Caki2 (cell line): ENCODE results near the gene GRID1. TPM values are rescaled to one million over a fixed set of nuclear protein-coding genes. Genes with fewer than 3 reads are reported as not detected.
"Not testable (repeated sequence)": the region's sequence is repeated elsewhere in the genome, so short reads cannot be mapped to it uniquely, and the experiment has no call there.

Experiments
- DNase-seq: peaks from one replicate; pipeline ENCODE4 v3.0.0-alpha.2; 2015; ENCODE audit warnings: low read depth
- in situ Hi-C: cut with HindIII; loops from 2 replicates; pipeline ENCODE4 v1.10.0; 2016; ENCODE audit warnings: low sequenced_read_pairs, low pct_unique_long_range_greater_than_20kb, mixed read lengths
- total RNA-seq: library from RNA; depleted of rRNA; stranded (reverse); fragments of >200 nt; shearing (Covaris generic); gene quantifications from 2 replicates; pipeline ENCODE4 v1.2.3, GENCODE V29; 2014; ENCODE audit warnings: low replicate concordance

Gene GRID1
- total RNA-seq, 1 experiment from 2014 or later = 2.6 TPM

DNA sequence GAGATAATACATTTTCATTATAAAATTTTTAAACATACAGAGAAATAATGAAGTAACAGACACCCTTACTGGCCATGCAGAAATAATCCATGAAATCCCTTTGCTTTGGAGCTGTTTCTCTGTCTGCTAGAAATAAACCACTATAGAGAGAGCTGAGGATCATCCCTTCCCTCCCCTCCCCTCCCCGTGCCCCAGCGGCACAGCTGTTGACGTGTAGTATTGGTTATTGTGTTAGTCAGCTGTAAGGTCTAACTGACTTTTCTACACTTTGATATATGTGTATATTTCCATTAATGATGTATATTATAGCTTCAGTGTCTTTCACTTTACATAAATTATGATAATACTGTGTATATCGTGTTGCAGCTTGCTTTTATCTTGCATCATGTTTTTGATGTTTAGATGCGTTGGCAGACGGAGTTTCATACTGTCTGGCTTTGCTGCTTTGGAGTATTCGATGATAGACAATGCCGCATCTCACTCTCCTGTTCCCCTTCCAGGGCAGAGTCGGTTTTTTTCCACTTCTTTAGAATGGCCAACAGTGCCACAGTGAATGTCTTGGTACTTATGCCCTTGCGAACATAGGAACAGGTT is 27.4 kb upstream of the GRID1 start:
- in situ Hi-C loops = no loop called here
- no peak for DNase-seq

DNA sequence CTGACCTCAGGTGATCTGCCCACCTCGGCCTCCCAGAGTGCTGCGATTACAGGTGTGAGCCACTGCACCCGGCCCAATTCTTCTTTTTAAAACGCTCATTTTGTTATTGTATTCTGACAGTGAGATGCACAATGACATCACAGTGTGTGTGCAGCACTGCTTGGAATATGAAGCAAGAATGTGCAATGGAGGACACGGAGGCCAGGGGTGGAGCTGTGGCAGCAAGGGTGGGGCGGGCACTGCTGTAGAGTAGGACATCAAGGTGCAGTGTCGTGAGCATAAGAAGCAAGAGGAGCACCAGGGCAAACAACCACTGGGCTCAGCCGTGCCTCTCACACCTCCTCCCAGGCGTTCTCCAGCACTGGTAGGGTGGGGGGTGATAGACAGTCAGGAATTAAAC is 26.8 kb upstream of the GRID1 start:
- no peak for DNase-seq
- in situ Hi-C loops = no loop called here

DNA sequence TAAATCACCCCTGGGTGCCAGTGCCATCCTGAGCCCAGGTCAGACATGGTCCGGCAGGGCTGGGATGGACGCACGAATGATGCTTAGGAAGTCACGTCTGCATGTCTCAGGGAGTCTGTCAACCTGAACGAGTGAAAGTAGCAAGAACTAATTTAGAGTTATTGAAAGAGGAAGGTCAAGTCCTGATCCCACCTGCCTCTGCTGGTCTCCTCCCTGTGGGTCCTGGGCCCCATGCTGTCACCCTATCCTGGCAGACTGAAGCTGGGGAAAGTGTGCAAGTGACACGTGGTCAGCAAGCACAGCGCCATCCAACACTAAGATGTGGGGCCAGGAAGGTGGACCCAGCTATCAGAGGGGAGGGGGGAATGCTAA is 26.1 kb upstream of the GRID1 start:
- in situ Hi-C loops = no loop called here

DNA sequence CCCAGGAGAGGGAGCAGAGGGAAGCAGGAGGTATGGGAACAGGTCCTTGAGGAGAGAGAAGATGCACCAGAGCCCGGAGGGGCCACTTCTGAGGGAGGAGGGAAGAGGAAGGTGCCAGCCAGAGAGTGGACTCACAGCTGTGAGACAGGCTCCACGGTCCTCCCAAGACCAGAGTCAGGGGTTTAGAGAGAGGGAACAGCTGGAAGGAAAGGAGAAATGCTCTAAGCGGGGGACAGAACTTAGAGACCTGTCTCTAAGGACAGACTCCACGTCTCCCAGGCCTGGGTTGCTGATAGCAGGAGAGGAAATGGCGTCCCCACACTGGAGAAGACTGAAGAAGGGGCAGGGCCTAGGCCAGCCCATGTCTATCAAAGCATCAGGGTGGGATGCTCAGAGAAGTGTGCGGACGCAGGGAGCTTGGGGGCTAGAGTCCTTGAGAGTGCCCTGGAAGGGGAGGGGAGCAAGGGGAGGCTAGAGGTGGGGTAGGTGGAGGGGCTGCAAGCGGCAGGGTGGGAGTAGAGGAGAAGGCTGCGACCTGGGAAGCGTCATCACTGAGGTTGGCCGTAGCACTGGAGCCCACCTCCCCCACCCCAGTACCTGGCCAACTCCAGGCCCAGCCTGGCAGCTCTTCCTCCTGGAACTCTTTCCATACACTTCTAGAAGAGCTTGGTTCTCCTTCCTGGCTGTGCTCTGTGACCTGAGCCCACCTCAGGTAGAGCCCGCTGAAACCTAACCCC is 25.6 kb upstream of the GRID1 start:
- in situ Hi-C loops = no loop called here
- no peak for DNase-seq

More for the DNA sequence above, 26.1 kb upstream of the GRID1 start:
- DNase-seq = no peak

DNA sequence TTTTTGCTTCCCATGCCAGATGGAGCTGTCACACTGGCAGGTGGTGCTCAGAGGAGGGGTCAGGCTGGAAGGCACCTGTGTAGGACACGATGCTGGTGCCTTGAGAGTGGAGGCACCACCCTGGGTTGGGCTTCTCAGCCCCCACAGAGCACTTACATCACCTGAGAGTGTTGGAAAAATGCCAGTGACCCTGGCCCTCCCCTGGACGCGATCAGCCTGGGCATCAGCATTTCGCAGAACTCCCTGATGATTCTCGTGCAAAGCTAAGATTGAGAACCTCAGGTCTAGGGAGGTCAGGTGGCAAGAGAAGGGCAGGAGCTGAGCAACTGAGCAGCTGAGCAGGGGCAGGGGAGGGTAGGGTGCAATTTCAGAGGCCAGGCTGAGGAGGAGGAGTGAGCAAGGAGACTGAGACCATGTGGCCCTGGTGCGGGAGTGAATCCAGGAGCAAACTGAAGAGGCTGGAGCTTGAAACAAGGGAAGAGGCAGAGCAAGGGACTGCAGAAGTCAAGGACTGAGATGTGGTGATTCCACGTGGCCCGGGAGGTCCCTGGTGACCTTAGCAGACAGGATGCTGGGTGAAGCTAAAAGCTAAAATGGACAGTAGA is 24.7 kb upstream of the GRID1 start:
- in situ Hi-C loops = no loop called here
- no peak for DNase-seq

DNA sequence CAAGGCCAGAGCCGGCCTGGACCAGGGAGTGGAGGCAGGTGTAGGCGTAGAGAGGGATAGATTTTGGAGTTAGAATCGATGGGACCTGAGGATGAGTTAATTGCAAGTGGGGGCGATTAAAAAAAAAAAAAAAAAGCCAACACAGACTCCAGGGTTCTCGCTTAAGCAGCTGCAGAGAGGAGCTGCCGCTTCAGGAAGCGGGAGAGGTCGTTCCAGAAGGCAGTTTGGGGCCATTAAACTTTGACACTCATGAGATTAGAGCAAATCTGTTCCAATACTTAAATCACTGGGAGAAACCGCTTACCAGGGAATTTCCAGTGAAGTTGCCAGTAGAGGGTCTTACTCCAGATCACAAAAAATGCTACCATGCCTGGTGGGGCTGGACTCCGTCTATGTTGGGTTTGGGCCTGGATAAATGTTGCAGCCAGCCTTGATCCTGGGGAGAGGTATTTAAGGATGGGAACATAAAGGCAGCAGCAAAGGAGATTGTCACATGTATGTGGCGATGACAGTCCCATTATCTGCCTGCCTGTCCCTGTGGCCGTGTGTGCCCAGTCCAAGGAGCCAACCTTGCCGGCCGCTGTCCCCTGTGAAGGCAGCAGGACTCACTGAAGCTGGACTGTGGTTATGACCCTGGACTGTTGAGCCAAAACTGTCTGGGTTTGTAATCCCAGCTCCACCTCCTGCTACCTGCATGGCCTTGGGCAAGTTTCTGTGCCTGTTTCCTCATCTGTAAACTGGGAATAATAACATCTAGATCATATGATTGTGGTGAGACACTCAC is 23.9 kb upstream of the GRID1 start:
- DNase-seq = no peak
- in situ Hi-C loops = no loop called here

DNA sequence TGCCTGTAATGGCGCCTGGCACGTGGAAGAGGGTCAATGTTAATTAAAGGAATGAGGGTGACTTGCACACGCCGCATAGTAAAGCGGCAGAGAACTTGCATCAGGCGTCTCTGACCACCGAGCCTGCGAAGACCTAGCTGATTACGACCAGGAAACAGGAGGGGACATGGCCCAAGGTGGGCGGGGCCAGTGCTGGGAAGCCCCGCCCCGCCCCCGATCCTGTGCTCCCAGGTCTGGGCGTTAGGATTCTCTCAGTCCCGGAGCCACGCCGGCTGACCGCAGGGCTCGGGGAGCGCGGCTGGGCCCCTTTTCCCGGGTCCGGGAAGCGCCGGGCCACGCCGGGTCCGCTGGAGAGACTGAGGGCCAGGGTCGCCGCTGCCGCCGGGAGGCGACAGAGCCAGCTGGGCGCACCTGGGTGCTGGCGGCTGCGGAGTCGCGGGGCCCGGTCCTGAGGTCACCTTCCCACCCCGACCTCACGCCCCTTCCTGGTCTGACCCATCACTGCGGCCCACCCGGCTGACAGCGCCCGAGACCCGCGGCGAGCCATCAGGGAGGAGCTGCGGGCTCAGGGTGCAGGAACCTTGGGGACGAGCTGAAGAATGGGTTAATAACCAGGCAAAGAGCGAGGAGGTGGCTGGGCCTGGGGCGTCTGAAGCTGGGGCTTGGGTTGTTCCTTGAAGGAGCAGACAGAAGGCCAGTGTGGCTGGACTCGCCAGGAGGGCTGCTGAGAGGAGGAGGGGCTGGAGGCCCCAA is 23.0 kb upstream of the GRID1 start:
- in situ Hi-C loops = no loop called here
- DNase-seq = no peak

DNA sequence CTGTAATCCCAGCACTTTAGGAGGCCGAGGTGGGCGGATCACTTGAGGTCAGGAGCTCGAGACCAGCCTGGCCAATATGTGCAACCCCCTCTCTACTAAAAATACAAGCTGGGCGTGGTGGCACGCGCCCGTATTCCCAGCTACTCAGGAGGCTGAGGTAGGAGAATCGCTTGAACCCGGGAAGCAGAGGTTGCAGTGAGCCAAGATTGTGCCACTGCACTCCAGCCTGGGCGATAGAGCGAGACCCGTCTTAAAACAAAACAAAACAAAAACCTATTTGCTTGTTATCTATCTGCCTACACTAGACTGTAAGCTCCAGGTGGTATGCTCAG is 22.5 kb upstream of the GRID1 start:
- in situ Hi-C loops, DNase-seq: not testable (repeated sequence)

DNA sequence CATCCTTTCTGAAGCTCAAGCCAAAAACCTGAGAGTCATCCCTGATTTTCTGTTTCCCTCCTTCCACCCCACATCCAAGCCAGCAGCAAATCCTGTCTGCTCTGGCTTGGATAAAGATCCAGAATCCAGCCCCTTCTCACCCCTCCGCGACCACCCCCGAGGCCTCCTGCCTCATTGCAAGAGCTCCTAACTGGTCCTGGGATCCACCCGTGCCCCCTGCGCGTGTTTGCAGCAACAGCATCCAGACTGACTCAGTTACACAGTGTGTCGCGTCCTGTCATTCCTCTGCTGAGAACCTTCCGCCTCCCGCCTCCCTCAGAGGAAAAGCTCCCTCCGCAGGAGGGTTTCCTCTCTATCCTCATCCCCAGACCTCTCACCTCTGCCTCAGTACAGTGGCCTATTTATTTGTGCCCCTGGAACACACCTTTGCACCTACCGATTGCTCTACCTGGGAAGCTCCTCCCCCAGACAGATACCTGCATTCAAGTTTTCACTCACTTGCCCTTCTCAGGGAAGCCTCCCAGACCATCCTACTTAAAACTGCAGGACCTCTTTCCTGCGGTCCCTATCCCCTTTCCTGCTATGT is 21.6 kb upstream of the GRID1 start:
- DNase-seq = no peak
- in situ Hi-C loops = no loop called here

DNA sequence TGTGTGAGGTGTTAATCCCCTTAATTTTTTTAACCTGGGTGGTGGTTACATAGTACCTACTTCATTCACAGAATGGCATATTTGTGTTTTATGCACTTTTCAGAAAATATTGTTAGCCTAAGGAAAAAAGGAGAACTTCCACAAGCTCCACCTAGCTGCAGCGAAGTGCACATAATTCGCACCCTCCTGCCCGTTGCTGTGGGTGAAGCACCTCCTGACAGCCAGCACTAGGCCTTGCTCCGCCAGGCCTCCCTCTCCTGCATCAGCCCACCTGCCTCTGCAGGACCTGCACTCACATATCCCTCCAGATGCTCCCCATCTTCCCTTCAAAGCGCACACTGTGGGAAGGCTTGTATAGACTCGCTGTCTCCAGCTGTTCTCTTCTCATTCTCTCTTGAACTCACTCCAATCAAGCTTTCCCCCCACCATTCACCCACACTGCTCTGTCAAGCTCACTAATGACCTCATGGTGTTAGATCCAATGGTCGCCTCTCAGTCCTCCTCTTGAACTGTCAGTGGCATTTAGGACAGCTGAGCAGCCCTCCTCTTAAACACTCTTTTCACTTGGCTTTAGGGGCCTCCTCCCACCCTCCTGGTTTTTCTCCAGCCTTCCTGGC is 20.7 kb upstream of the GRID1 start:
- no peak for DNase-seq
- in situ Hi-C loops = no loop called here

DNA sequence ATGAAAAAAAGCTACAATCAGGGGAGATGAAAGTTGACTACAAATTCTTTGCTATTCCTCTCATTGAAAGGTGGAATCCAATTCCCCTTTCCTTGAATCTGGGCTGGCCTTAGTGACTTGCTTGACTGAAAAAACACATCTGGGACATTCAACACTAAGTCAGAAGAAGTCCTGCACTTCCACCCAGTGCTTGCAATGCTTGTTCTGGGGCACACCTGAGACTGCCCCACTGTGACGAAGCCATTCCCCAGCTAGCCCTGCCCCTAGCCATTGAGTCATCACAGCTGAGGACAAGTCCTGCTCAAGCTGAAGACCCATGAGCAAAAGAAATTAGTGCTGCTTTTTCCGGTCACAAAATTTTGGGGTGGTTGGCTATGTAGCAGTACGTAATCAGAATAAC is 19.2 kb upstream of the GRID1 start:
- in situ Hi-C loops = no loop called here
- no peak for DNase-seq

DNA sequence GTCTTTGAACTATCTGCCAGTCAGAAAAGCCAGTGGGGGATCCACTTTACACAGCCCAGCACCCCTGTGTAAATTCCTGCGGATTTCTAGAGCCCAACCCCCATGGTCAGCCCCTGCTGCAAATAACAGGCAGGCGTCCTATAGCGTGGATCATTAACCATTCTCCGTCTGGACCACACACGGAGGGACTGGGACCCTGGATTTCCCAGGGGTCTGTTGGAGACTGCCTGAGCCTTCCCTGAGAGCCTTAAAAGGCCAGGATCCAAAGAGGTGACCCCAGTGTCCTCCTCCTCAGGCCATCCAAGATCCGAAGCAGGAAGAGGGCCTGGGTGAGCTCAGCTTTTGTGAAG is 11.2 kb upstream of the GRID1 start:
- DNase-seq = no peak
- in situ Hi-C loops = no loop called here

DNA sequence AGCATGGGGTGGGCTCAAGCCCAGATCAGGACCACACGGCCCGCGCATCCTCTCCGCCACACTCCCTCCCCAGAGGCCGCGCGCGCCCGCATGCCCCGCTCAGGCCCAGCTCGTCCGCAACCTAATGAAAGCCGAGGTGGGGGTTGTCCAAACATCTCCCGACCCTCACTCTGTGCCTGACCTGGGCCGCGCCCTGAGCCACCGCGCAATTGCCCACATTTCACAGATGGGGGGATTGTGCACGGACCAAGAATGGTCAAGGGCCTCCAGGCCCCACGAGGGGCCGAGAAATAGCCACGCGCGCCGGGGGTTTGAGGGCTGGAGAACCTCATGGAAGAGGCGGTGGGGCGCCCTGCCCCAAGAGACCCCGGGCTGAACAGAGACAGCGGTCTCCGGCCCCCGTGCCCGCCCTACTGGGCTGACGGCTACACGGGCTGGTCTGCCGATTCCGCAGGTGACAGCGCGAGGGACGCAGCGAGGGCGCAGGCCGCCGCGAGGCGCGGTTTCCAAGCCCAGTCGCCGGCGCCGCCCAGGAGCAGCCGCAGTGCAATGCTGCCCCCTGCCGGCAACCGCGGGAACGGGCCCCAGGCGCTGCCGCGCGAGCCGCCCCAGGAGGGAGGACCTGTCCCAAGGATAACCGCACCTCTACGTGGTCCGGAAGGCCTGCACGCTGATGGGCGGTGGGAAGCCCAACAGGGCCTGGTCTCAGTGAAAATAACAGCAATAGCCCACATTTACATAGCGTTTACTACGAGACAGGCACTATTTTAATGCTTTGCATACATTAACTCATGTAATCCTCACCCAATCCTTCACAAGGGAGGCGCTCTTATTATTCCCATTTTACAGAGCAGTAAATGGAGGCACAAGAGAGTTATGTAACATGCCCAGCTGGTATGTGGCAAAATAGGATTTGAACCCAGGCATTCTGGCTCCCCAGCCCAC is 10.5 kb upstream of the GRID1 start:
- in situ Hi-C loops = no loop called here
- peak; percentile 71 for DNase-seq

DNA sequence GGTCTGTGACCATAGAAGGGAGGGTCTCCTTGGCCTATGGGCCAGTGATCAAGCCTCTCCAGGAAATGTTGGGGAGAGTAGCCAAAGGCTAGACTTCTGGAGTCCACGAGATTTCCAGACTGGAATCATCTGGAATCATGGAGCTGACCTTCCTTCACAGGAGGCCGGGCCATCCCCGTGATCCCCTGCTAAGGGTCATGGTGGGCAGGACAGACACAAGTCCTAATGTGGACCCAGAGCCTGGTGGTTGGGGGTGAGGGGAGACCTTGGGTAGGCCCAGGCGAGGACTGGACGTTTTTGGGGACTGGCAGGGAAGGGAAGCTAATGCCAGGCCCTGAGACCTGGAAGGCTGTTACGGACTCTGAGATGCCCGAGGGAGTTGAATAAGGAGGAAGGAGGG is 9.8 kb upstream of the GRID1 start:
- no peak for DNase-seq
- in situ Hi-C loops = no loop called here

DNA sequence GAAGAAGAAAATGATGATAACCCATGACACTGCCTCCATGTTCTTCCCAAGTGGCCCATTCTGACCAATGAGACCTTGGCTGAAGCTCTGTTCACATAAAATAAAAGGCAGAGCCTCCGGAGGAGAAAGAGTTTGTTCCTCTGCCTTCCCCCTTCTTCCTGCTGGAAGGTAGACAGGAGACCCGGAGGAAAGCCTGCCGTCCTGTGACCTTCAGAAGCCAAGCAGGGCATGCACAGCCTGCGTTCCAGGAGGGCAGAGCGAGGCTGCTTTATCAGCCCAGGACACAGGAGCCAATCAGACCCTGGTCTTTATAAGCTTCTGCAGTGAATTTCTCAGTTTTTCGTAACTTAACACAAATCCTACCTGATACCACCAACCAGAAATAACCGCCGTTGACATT is 8.6 kb upstream of the GRID1 start:
- in situ Hi-C loops = no loop called here
- no peak for DNase-seq

DNA sequence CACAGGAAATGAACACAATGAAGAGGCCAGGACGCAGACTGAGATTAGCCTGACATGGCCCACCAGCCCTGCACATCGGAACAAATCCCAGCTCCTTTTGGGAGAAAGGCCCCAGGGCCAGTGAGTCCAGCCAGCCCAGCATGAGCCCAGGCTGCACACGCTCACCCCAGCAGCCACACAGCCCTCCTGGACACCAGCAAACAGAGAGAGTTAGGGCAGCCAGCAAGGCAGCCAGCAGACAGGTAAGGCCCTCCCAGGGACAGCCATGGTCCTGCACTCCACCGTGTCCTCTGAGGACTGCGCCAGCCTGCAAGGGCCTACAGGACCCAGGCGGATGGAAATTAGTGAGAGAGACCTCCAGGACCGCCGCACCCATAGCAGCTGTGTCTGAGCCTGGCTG is 8.1 kb upstream of the GRID1 start:
- no peak for DNase-seq
- in situ Hi-C loops = no loop called here

DNA sequence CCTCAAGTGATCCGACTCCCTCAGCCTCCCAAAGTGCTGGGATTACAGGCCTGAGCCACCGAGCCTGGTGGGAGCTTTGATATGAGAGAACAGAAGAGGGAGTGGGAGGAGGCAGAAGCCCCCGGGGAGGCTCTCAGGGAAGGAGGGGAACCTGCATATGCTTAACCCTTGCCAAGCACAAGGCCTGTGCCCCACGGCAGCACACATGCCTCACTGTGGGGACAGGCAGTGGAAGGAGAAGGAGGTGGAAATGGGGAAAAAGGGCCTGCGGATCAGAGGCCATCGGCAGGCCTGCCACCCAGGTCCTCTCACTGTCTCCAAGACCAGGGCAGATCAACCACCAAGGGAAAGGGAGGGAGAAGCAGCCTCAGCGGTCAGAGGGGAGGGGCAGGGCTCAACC is 7.2 kb upstream of the GRID1 start:
- in situ Hi-C loops = no loop called here
- no peak for DNase-seq
